ENCODE results near the gene TFB1M.
"Not testable (repeated sequence)": the region's sequence is repeated elsewhere in the genome, so short reads cannot be mapped to it uniquely, and the experiment has no call there.

Gene TFB1M

DNA sequence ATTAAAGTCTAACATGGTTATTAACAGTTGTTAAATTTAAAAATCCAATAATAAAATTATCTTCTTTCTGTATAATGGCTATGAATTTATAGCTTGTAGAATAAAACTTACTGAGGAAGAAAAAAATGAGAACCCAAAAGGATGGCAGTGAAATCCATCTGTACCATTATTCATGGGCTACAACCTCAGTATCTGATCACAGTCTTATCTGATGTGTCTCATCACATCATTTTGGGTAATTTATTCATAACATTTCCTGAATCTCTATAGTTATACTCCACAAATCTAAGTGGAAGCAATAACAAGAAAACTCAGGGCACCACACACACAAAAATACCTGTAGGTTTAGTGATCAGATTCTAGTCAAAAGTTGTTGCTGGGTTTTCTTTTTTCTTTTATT lies 43.1 kb downstream of the TFB1M start:
- TF ChIP-seq, protein P1, sequence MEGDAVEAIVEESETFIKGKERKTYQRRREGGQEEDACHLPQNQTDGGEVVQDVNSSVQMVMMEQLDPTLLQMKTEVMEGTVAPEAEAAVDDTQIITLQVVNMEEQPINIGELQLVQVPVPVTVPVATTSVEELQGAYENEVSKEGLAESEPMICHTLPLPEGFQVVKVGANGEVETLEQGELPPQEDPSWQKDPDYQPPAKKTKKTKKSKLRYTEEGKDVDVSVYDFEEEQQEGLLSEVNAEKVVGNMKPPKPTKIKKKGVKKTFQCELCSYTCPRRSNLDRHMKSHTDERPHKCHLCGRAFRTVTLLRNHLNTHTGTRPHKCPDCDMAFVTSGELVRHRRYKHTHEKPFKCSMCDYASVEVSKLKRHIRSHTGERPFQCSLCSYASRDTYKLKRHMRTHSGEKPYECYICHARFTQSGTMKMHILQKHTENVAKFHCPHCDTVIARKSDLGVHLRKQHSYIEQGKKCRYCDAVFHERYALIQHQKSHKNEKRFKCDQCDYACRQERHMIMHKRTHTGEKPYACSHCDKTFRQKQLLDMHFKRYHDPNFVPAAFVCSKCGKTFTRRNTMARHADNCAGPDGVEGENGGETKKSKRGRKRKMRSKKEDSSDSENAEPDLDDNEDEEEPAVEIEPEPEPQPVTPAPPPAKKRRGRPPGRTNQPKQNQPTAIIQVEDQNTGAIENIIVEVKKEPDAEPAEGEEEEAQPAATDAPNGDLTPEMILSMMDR (IDR thresholded peaks at IDR 0.05; ENCODE audit: low read depth, low read length, missing control alignments): no peak
- no peak for DNase-seq (ENCODE audit: extremely low read depth, low read depth)
- no peak overlapping the region for H3K4me3 ChIP-seq (replicated peaks; ENCODE audit: low read depth, low read length)

GRCh38 chr6:155270561-155271091 lies 43.7 kb downstream of the TFB1M start:
- TF ChIP-seq, protein P1 (IDR thresholded peaks at IDR 0.05; ENCODE audit: low read depth, low read length, missing control alignments): no peak
- no peak overlapping the region for H3K4me3 ChIP-seq (replicated peaks; ENCODE audit: low read depth, low read length)
- no peak for DNase-seq (ENCODE audit: extremely low read depth, low read depth)

DNA sequence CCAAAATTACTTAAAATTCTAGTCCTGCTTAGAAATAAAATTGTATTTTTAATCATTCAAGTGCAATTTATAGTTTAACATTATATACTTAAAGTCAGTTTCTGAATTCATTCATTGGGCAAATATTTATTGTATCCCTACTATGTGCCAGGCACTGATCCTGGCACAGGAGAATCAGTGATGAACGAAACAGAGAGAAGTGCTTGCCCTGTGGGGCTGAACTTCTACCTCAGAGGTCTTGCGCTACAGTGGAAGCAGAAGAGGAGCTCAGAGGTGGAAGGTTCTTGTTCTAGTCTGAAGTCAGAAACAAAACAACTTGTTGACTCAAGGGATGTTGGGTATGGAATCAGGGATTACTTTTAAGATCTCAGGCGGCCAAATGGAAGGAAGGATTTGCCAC lies 44.5 kb downstream of the TFB1M start:
- no peak for DNase-seq (ENCODE audit: extremely low read depth, low read depth)
- no peak overlapping the region for H3K4me3 ChIP-seq (replicated peaks; ENCODE audit: low read depth, low read length)

GRCh38 chr6:155268088-155268867 lies 46.0 kb downstream of the TFB1M start:
- TF ChIP-seq, protein P1 (IDR thresholded peaks at IDR 0.05; ENCODE audit: low read depth, low read length, missing control alignments): peak; percentile 74
- peak; percentile 50 for DNase-seq (ENCODE audit: extremely low read depth, low read depth)
- not testable (repeated sequence) for H3K4me3 ChIP-seq (replicated peaks; ENCODE audit: low read depth, low read length)

More for the DNA sequence above, 44.5 kb downstream of the TFB1M start:
- TF ChIP-seq, protein P1 (IDR thresholded peaks at IDR 0.05; ENCODE audit: low read depth, low read length, missing control alignments): no peak

DNA sequence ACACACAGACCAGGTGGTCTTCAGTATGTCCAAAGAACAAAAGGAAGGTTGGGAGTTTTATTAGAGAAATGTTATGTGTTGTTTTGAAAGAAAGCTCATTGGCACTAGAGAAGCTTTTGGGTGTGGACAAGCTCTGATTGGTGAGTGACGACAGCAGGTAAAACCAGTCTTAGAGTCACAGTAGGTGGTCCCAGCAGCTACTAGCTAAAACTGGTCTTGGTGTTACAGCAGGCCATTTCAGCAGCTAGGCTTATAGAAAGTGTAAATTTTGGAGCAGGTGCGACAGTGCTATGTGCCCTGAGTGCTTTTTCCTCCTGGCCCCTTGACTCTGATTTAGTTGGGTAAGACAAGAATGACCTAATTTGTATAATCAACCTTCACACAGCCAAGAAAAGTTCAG lies 46.9 kb downstream of the TFB1M start:
- no peak overlapping the region for H3K4me3 ChIP-seq (replicated peaks; ENCODE audit: low read depth, low read length)
- no peak for DNase-seq (ENCODE audit: extremely low read depth, low read depth)
- TF ChIP-seq, protein P1 (IDR thresholded peaks at IDR 0.05; ENCODE audit: low read depth, low read length, missing control alignments): no peak

- no peak for DNase-seq (ENCODE audit: extremely low read depth, low read depth)
- TF ChIP-seq, protein P1 (IDR thresholded peaks at IDR 0.05; ENCODE audit: low read depth, low read length, missing control alignments): peak; percentile 20
- H3K4me3 ChIP-seq (replicated peaks; ENCODE audit: low read depth, low read length): no peak overlapping the region
These were observed 48.3 kb downstream of the TFB1M start for GRCh38 chr6:155265843-155266535.

Data from HFF-Myc (cell line).